Fibroblast of lung (primary cell): Measurements from ENCODE around the gene MAML2.

ENCODE experiments used
- CTCF ChIP-seq, 2 donors: IDR thresholded peaks in 1 of 2; conservative IDR thresholded peaks in 1 of 2; 1 replicate in 1 of 2; 2 replicates in 1 of 2; pipeline ENCODE4 v1.5.1; 2011 to 2012; ENCODE audit warnings: low read length in 2 of 2, control low read depth in 1 of 2, inconsistent platforms in 1 of 2, low read depth in 1 of 2, mild to moderate bottlenecking in 1 of 2
- EZH2 ChIP-seq: IDR thresholded peaks from 2 replicates; pipeline ENCODE4 v1.5.1; 2012; ENCODE audit warnings: low read length, control low read depth, mild to moderate bottlenecking; ENCODE audit errors: missing control alignments

DNA sequence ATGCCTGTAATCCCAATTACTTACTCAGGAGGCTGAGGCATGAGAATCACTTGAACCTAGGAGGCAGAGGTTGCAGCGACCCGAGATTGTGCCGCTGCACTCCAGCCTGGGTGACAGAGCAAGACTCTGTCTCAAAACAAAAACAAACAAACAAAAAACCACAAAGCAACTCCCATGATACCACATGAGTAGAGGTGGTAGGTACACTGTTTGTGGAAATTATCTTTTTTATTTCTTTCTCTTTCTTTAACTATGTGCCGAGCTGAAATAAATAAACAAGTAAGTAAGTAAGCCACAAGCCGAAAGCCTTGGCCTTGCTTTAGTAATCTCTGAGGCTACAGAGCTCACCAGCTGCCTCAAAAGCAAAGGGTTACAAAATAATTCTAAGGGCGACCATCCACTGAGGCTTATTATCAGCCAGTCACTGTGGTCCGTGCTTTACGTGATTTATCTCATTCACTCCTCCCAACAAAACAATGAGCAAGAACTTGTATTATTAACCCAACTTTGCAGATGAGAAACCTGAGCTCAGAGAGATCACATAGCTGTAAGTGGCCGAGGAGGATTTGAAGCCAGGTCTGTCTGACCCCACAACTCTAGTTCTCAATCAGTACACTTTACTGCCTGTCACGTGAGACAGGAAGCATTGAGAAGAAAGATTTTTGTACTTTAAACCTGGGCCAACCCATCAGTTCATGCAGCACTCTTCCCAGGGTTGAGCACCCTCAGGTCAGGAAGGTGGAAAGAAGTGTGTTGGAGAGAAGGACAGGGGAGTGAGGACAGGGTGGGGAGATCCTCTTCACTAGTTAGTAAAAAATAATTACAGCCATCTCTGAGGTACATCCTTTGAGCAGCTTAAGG, 349.3 kb downstream of the MAML2 start:
- no peak for TF ChIP-seq CTCF (conservative IDR thresholded peaks at IDR 0.05 in 1 of 2, IDR thresholded peaks at IDR 0.05 in 1 of 2; ENCODE audit: low read depth in 1 of 2, low read length in 2 of 2)
- TF ChIP-seq EZH2 = no peak
